ENCODE measurements around the gene TICAM1. TPM values are rescaled to one million over a fixed set of nuclear protein-coding genes. Genes with fewer than 3 reads are reported as not detected.
"Not testable (repeated sequence)": the region's sequence is repeated elsewhere in the genome, so short reads cannot be mapped to it uniquely, and the experiment has no call there.

The TICAM1 gene
- total and polyA plus RNA-seq, 7 donors: 7.4 to 17.0 (median 11.4) TPM

DNA sequence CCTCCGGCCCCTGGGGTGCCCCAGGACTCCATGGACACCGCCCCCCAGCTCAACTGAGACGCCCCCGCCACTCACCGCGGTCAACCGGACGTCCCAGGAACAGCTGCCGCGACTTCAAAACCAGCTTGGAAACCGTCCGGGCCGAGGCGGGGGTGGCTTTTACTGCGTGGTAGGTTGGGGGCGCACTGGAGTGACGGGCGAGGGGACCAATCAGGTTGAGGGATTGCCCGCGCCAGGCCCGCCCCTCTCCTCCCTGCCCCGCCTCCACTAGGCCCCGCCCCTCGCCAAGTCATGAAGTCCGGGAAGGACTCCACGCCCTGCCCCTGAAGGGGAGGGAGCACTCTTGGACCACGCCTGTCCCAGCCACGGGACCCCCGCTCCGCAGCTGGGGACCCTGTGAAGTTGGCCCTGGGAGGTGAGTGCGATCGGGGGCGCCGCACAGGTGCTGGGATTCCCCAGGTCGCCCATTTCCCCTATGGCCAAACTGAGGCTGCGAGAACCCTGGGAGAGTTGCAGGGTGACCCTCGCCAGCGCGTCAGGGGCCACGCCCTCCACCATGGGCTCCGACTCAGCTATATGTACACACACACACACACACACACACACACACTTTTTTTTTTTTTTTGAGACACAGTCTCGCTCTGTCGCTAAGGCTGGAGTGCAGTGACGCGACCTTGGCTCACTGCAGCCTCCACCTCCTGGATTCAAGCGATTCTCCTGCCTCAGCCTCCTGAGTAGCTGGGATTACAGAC, 36.2 kb upstream of the TICAM1 start, which contains the start of gene PLIN3:
Gene PLIN3, minus strand, starts transcription at position 134 of the 752 bp plus-strand sequence. CDS start 6,273 bp downstream, outside the sequence.
- TF ChIP-seq, protein P1, sequence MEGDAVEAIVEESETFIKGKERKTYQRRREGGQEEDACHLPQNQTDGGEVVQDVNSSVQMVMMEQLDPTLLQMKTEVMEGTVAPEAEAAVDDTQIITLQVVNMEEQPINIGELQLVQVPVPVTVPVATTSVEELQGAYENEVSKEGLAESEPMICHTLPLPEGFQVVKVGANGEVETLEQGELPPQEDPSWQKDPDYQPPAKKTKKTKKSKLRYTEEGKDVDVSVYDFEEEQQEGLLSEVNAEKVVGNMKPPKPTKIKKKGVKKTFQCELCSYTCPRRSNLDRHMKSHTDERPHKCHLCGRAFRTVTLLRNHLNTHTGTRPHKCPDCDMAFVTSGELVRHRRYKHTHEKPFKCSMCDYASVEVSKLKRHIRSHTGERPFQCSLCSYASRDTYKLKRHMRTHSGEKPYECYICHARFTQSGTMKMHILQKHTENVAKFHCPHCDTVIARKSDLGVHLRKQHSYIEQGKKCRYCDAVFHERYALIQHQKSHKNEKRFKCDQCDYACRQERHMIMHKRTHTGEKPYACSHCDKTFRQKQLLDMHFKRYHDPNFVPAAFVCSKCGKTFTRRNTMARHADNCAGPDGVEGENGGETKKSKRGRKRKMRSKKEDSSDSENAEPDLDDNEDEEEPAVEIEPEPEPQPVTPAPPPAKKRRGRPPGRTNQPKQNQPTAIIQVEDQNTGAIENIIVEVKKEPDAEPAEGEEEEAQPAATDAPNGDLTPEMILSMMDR (IDR thresholded peaks at IDR 0.05): no peak
- 3 to 9% (median 7%) methylated on average over 31 to 46 of the region's 46 CpGs for WGBS, 3 donors
- no peaks in the 10 kb centered on the region for H3K9me3 ChIP-seq
- intact Hi-C loops (cut with DNase I): no loop called here
- peak within 1 kb of the TSS; percentile 88 for H3K4me3 ChIP-seq
- H3K4me1 ChIP-seq: peaks cover 11% of the 10 kb centered on the region
- ATAC-seq: peak; percentile 88 to 98 (median 92)
- peak; percentile 99 for DNase-seq
- no peaks in the 10 kb centered on the region for H3K36me3 ChIP-seq (ENCODE audit: insufficient read depth in 1 of 2, low read depth in 1 of 2)
- H3K27me3 ChIP-seq (ENCODE audit: insufficient read depth in 3 of 3, low read length in 2 of 3): no peaks in the 10 kb centered on the region
- peak within 1 kb of the TSS; percentile 89 for H3K27ac ChIP-seq

DNA sequence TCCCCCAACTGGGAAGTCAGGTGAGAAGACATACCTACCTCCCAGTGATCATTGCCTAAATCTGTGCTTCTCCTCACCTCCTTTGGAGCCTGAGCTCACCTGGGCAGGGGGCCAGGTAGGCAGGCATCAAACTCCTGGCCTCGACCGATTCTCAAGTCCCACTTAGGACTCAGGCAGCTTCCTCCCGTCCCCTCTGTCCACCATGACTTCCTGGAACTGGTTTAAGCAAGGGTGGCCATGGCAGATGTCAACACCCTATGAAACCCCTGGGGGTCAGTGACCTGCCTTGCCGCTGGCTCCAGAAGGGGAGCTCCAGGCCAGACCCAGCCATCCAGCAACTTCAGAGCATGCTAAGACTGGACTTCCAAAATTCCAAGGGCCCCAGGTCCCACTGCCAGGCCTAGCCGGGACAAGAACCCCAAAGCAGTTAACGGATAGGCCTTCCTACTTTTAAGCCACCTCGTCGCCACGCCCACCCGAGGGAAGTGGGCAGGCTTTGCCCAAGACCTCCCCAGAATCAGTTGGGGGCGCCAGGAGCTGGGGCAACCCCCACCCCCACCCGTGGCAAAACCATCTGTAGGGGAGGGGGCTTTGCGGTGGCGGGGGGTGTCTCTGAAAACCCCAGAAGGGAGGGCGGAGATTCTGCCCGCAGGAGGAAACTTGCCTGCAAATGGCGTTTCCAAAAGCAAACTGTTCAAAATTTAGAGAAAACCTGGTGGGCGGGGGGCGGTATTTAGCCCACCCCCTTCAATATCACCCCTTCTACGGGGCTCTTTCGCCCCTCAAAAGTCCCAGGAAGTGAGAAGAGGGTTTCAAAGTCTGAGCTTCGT, 35.3 kb upstream of the TICAM1 start:
- peaks cover 0 to 7% of the 10 kb centered on the region in 2 donors for H3K36me3 ChIP-seq (ENCODE audit: insufficient read depth in 1 of 2, low read depth in 1 of 2)
- intact Hi-C loops (cut with DNase I): no loop called here
- no peaks in the 10 kb centered on the region for H3K9me3 ChIP-seq
- ATAC-seq: peak; percentile 7 to 42 (median 22)
- WGBS, 3 donors: 3 to 5% (median 4%) methylated on average over 22 of the region's 22 CpGs
- H3K27ac ChIP-seq: peak overlapping the region; percentile 89
- DNase-seq: peak; percentile 64 to 76
- TF ChIP-seq, protein P1 (IDR thresholded peaks at IDR 0.05): no peak
- H3K27me3 ChIP-seq (ENCODE audit: insufficient read depth in 3 of 3, low read length in 2 of 3): no peaks in the 10 kb centered on the region
- peaks cover 10% of the 10 kb centered on the region for H3K4me1 ChIP-seq
- peak overlapping the region; percentile 88 for H3K4me3 ChIP-seq

DNA sequence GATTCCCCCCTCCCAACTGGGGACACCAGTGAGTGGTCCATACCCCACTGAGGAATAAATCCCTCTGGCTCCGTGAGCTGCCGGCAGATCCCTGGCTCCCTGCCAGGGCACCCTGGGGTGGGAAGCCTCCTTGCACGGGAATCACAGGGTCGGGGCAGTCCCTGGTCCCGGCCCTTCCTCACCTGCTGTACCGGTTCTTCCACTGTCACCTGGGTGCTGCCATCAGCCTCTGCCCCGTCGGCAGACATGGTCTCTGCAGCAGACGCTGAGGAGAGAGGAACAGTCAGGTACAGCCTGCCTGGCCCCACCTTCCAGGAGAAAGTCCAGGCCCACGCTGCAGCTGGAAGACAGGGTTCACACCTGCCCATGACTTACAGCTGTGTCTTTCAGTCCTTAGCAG, 29.6 kb upstream of the TICAM1 start:
- TF ChIP-seq, protein P1 (IDR thresholded peaks at IDR 0.05): no peak
- Histone ChIP-seq H3K9me3 (no peaks in the 10 kb centered on the region), H3K27me3 (ENCODE audit: insufficient read depth in 3 of 3, low read length in 2 of 3) (no peaks in the 10 kb centered on the region), H3K27ac (no peak overlapping the region), H3K36me3 (ENCODE audit: insufficient read depth in 1 of 2, low read depth in 1 of 2) (peaks cover 3 to 60% of the 10 kb centered on the region in 2 donors), H3K4me1 (peaks cover under 1% of the 10 kb centered on the region), H3K4me3 (no peak overlapping the region)
- ATAC-seq: no peak
- no peak for DNase-seq
- intact Hi-C loops (cut with DNase I): no loop called here
- WGBS, 3 donors: 66 to 80% (median 70%) methylated on average over 10 of the region's 10 CpGs

DNA sequence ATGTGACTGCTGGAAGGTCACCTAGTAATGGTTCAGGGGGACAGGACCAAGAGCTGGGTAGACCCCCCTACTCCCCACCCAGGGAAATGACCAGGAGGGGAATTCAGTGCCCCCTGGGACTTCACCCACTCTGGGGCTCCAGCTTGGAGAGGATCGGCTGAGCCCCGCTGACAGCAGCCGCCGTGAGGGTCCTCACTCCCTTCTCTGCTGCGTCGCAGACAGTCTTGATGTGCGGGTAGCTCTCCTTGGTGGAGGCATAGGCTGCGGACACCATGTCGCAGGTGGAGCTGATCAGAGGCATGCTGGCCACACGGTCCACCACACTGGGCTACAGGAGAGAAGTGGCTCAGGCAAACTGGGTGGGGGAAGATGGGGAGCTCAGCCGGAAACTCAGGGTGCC, 28.2 kb upstream of the TICAM1 start:
- no peak for ATAC-seq
- Histone ChIP-seq H3K4me1 (no peaks in the 10 kb centered on the region), H3K27ac (no peak overlapping the region), H3K4me3 (no peak overlapping the region), H3K9me3 (no peaks in the 10 kb centered on the region), H3K27me3 (ENCODE audit: insufficient read depth in 3 of 3, low read length in 2 of 3) (no peaks in the 10 kb centered on the region), H3K36me3 (ENCODE audit: insufficient read depth in 1 of 2, low read depth in 1 of 2) (peaks cover 3 to 74% of the 10 kb centered on the region in 2 donors)
- DNase-seq: no peak
- intact Hi-C loops (cut with DNase I): loop anchor here in 1 of 2 donors (5.0 kb wide), 1 partner anchor 127 kb away; no protein-coding TSS in a partner anchor
- TF ChIP-seq, protein P1 (IDR thresholded peaks at IDR 0.05): no peak
- WGBS, 3 donors: 94 to 96% (median 94%) methylated on average over 11 of the region's 11 CpGs

DNA sequence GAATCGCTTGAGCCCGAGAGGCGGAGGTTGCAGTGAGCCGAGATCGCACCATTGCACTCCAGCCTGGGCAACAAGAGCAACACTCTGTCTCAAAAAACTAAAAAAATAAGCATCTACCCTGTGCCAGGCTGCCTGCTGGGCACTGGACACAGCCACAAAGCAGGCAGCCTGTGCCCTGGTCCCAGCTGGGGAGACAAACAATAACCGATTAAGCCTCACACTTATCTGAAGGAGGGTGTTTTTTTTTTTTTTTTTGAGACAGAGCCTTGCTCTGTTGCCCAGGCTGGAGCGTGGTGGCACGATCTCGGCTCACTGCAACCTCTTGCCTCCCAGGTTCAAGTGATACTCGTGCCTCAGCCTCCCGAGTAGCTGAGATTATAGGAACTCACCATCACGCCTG, 25.0 kb upstream of the TICAM1 start:
- 87 to 91% (median 91%) methylated on average over 12 of the region's 12 CpGs for WGBS, 3 donors
- H3K36me3 ChIP-seq (ENCODE audit: insufficient read depth in 1 of 2, low read depth in 1 of 2): peaks cover 3 to 91% of the 10 kb centered on the region in 2 donors
- not testable (repeated sequence) for H3K27ac ChIP-seq; H3K4me3 ChIP-seq; H3K27me3 ChIP-seq (ENCODE audit: insufficient read depth in 3 of 3, low read length in 2 of 3); ATAC-seq; H3K4me1 ChIP-seq; H3K9me3 ChIP-seq; DNase-seq
- intact Hi-C loops (cut with DNase I): loop anchor here in 1 of 2 donors (5.0 kb wide), 1 partner anchor 124 kb away; no protein-coding TSS in a partner anchor

DNA sequence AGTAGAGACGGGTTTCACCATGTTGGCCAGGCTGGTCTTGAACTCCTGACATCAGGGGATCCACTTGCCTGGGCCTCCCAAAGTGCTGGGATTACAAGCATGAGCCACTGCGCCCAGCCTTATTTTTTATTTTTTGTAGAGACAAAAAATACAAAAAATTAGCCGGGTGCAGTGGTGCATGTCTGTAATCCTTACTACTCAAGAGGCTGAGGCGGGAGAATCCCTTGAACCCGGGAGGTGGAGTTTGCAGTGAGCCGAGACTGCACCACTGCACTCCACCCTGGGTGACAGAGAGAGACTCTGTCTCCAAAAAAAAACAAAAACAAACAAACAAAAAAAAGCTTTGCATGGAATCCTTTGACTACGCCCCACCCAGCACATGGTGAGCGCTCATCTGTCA, 22.0 kb upstream of the TICAM1 start:
- H3K4me3 ChIP-seq; ATAC-seq; DNase-seq; H3K4me1 ChIP-seq; H3K27me3 ChIP-seq (ENCODE audit: insufficient read depth in 3 of 3, low read length in 2 of 3); H3K27ac ChIP-seq; H3K9me3 ChIP-seq: not testable (repeated sequence)
- WGBS, 3 donors: 86 to 91% (median 88%) methylated on average over 8 of the region's 8 CpGs
- H3K36me3 ChIP-seq (ENCODE audit: insufficient read depth in 1 of 2, low read depth in 1 of 2): peaks cover 6 to 88% of the 10 kb centered on the region in 2 donors
- intact Hi-C loops (cut with DNase I): loop anchor here (2.0 to 5.0 kb wide), 2 partner anchors 45 to 121 kb away; no protein-coding TSS in a partner anchor
